ENCODE results near the gene RTN4R. TPM values are rescaled to one million over a fixed set of nuclear protein-coding genes. Genes with fewer than 3 reads are reported as not detected.
A peak's percentile ranks its signal among the peaks of the same experiment; 100 is the strongest.
"Not testable (repeated sequence)": the region's sequence is repeated elsewhere in the genome, so short reads cannot be mapped to it uniquely, and the experiment has no call there.

Gene RTN4R
- total RNA-seq, 1 experiment from 2014 or later: 19.0 TPM

- TF ChIP-seq RAD21 (IDR thresholded peaks at IDR 0.05; ENCODE audit: low read depth): no peak
- no peak for TF ChIP-seq SIN3A (IDR thresholded peaks at IDR 0.05; ENCODE audit: low read depth)
- no peak for TF ChIP-seq YY1 (IDR thresholded peaks at IDR 0.05; ENCODE audit: extremely low read depth, insufficient replicate concordance, low read depth, low read length)
- no peak for TF ChIP-seq EGR1 (IDR thresholded peaks at IDR 0.05; ENCODE audit: low read depth)
Measured at GRCh38 chr22:20290045-20290392, 21.9 kb upstream of the RTN4R start (continued).

GRCh38 chr22:20289182-20290044 is 21.3 kb upstream of the RTN4R start:
- H3K4me2 ChIP-seq (ENCODE audit: low read length); DNase-seq (ENCODE audit: low read depth, low spot score); H2AFZ ChIP-seq (ENCODE audit: low read depth, low read length, poor library complexity, severe bottlenecking); H3K9ac ChIP-seq (ENCODE audit: low read length); H3K4me3 ChIP-seq (replicated peaks in 1 of 2; ENCODE audit: low read depth in 1 of 2, low read length in 2 of 2); H3K4me1 ChIP-seq (ENCODE audit: control insufficient read depth in 1 of 2, insufficient read depth in 2 of 2, low read length in 2 of 2); ATAC-seq; BruUV-seq (replicated peaks); H3K36me3 ChIP-seq (ENCODE audit: control insufficient read depth in 1 of 2, insufficient read depth in 2 of 2, low read length in 2 of 2); CTCF ChIA-PET; intact Hi-C loops (cut with micrococcal nuclease); H4K20me1 ChIP-seq (ENCODE audit: insufficient read depth); H3K79me2 ChIP-seq (ENCODE audit: insufficient read depth, low read length); RAD21 ChIA-PET (ENCODE audit: low non-redundant PET in 1 of 2, low total read pairs in 2 of 2, uncharacterized antibody in 2 of 2, unreplicated experiment in 2 of 2); H3K27me3 ChIP-seq (ENCODE audit: insufficient read depth, low read length); H3K9me3 ChIP-seq (ENCODE audit: control insufficient read depth in 1 of 2, insufficient read depth in 1 of 2, low read depth in 1 of 2, low read length in 2 of 2); POLR2A ChIA-PET; H3K27ac ChIP-seq (ENCODE audit: low read depth, low read length); H3K9me2 ChIP-seq (ENCODE audit: insufficient read depth): not testable (repeated sequence)

GRCh38 chr22:20286784-20287423 is 18.8 kb upstream of the RTN4R start:
- CTCF ChIA-PET: interaction anchor here (2.0 kb wide), 1 partner anchor 130 kb away, joined by 12 read pairs; no protein-coding TSS in a partner anchor
- BruUV-seq (replicated peaks); H3K79me2 ChIP-seq (ENCODE audit: insufficient read depth, low read length); DNase-seq (ENCODE audit: low read depth, low spot score); H3K27ac ChIP-seq (ENCODE audit: low read depth, low read length); H3K4me2 ChIP-seq (ENCODE audit: low read length); H3K9me3 ChIP-seq (ENCODE audit: control insufficient read depth in 1 of 2, insufficient read depth in 1 of 2, low read depth in 1 of 2, low read length in 2 of 2); POLR2A ChIA-PET; H3K4me1 ChIP-seq (ENCODE audit: control insufficient read depth in 1 of 2, insufficient read depth in 2 of 2, low read length in 2 of 2); H3K9me2 ChIP-seq (ENCODE audit: insufficient read depth); H3K4me3 ChIP-seq (replicated peaks in 1 of 2; ENCODE audit: low read depth in 1 of 2, low read length in 2 of 2); H3K27me3 ChIP-seq (ENCODE audit: insufficient read depth, low read length); H4K20me1 ChIP-seq (ENCODE audit: insufficient read depth); H3K36me3 ChIP-seq (ENCODE audit: control insufficient read depth in 1 of 2, insufficient read depth in 2 of 2, low read length in 2 of 2); intact Hi-C loops (cut with micrococcal nuclease); ATAC-seq; H3K9ac ChIP-seq (ENCODE audit: low read length); H2AFZ ChIP-seq (ENCODE audit: low read depth, low read length, poor library complexity, severe bottlenecking): not testable (repeated sequence)
- RAD21 ChIA-PET (ENCODE audit: low non-redundant PET in 1 of 2, low total read pairs in 2 of 2, uncharacterized antibody in 2 of 2, unreplicated experiment in 2 of 2): interaction anchor here in 1 of 2 experiments (1.9 kb wide), 1 partner anchor 130 kb away, joined by 6 read pairs; no protein-coding TSS in a partner anchor

GRCh38 chr22:20286312-20286660 is 18.2 kb upstream of the RTN4R start:
- ATAC-seq: peak; percentile 21; the same call in 1 of the 2 replicates
- H3K27me3 ChIP-seq (ENCODE audit: insufficient read depth, low read length); BruUV-seq (replicated peaks); H3K4me2 ChIP-seq (ENCODE audit: low read length); H3K79me2 ChIP-seq (ENCODE audit: insufficient read depth, low read length); H3K36me3 ChIP-seq (ENCODE audit: control insufficient read depth in 1 of 2, insufficient read depth in 2 of 2, low read length in 2 of 2); H3K9me3 ChIP-seq (ENCODE audit: control insufficient read depth in 1 of 2, insufficient read depth in 1 of 2, low read depth in 1 of 2, low read length in 2 of 2); H3K9ac ChIP-seq (ENCODE audit: low read length); H3K27ac ChIP-seq (ENCODE audit: low read depth, low read length); DNase-seq (ENCODE audit: low read depth, low spot score); H3K4me3 ChIP-seq (replicated peaks in 1 of 2; ENCODE audit: low read depth in 1 of 2, low read length in 2 of 2); H2AFZ ChIP-seq (ENCODE audit: low read depth, low read length, poor library complexity, severe bottlenecking); intact Hi-C loops (cut with micrococcal nuclease); POLR2A ChIA-PET; H3K4me1 ChIP-seq (ENCODE audit: control insufficient read depth in 1 of 2, insufficient read depth in 2 of 2, low read length in 2 of 2); H4K20me1 ChIP-seq (ENCODE audit: insufficient read depth); H3K9me2 ChIP-seq (ENCODE audit: insufficient read depth): not testable (repeated sequence)
- CTCF ChIA-PET: interaction anchor here (2.0 kb wide), 1 partner anchor 129 kb away, joined by 12 read pairs; no protein-coding TSS in a partner anchor
- RAD21 ChIA-PET (ENCODE audit: low non-redundant PET in 1 of 2, low total read pairs in 2 of 2, uncharacterized antibody in 2 of 2, unreplicated experiment in 2 of 2): interaction anchor here in 1 of 2 experiments (1.9 kb wide), 1 partner anchor 129 kb away, joined by 6 read pairs; no protein-coding TSS in a partner anchor

Data from HCT116 (cell line).